ENCODE measurements around the gene FBXO11. TPM values are rescaled to one million over a fixed set of nuclear protein-coding genes. Genes with fewer than 3 reads are reported as not detected.

The FBXO11 gene
- total and polyA plus RNA-seq, 10 of the 15 experiments (the other 5 are each of a cell fraction or from before 2014, with no cell fraction given): 5.9 to 38.9 (median 22.5) TPM

GRCh38 chr2:47905386-47906156 lies 727 bp downstream of the FBXO11 start (continued):
- TF ChIP-seq, protein P1, sequence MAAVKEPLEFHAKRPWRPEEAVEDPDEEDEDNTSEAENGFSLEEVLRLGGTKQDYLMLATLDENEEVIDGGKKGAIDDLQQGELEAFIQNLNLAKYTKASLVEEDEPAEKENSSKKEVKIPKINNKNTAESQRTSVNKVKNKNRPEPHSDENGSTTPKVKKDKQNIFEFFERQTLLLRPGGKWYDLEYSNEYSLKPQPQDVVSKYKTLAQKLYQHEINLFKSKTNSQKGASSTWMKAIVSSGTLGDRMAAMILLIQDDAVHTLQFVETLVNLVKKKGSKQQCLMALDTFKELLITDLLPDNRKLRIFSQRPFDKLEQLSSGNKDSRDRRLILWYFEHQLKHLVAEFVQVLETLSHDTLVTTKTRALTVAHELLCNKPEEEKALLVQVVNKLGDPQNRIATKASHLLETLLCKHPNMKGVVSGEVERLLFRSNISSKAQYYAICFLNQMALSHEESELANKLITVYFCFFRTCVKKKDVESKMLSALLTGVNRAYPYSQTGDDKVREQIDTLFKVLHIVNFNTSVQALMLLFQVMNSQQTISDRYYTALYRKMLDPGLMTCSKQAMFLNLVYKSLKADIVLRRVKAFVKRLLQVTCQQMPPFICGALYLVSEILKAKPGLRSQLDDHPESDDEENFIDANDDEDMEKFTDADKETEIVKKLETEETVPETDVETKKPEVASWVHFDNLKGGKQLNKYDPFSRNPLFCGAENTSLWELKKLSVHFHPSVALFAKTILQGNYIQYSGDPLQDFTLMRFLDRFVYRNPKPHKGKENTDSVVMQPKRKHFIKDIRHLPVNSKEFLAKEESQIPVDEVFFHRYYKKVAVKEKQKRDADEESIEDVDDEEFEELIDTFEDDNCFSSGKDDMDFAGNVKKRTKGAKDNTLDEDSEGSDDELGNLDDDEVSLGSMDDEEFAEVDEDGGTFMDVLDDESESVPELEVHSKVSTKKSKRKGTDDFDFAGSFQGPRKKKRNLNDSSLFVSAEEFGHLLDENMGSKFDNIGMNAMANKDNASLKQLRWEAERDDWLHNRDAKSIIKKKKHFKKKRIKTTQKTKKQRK (IDR thresholded peaks at IDR 0.05; ENCODE audit: low read depth, low read length): no peak
- no peak for TF ChIP-seq ZZZ3 (IDR thresholded peaks at IDR 0.05; ENCODE audit: control insufficient read depth, insufficient read length, low read depth)
- TF ChIP-seq, protein P2, sequence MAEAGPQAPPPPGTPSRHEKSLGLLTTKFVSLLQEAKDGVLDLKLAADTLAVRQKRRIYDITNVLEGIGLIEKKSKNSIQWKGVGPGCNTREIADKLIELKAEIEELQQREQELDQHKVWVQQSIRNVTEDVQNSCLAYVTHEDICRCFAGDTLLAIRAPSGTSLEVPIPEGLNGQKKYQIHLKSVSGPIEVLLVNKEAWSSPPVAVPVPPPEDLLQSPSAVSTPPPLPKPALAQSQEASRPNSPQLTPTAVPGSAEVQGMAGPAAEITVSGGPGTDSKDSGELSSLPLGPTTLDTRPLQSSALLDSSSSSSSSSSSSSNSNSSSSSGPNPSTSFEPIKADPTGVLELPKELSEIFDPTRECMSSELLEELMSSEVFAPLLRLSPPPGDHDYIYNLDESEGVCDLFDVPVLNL (IDR thresholded peaks at IDR 0.05; ENCODE audit: low read depth, low read length): no peak
- no peak for TF ChIP-seq SIN3A (IDR thresholded peaks at IDR 0.05; ENCODE audit: low read depth, low read length)
- TF ChIP-seq, protein P3, sequence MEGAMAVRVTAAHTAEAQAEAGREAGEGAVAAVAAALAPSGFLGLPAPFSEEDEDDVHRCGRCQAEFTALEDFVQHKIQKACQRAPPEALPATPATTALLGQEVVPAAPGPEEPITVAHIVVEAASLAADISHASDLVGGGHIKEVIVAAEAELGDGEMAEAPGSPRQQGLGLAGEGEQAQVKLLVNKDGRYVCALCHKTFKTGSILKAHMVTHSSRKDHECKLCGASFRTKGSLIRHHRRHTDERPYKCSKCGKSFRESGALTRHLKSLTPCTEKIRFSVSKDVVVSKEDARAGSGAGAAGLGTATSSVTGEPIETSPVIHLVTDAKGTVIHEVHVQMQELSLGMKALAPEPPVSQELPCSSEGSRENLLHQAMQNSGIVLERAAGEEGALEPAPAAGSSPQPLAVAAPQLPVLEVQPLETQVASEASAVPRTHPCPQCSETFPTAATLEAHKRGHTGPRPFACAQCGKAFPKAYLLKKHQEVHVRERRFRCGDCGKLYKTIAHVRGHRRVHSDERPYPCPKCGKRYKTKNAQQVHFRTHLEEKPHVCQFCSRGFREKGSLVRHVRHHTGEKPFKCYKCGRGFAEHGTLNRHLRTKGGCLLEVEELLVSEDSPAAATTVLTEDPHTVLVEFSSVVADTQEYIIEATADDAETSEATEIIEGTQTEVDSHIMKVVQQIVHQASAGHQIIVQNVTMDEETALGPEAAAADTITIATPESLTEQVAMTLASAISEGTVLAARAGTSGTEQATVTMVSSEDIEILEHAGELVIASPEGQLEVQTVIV (IDR thresholded peaks at IDR 0.05; ENCODE audit: borderline replicate concordance, partially characterized antibody): no peak
- TF ChIP-seq, protein P4, sequence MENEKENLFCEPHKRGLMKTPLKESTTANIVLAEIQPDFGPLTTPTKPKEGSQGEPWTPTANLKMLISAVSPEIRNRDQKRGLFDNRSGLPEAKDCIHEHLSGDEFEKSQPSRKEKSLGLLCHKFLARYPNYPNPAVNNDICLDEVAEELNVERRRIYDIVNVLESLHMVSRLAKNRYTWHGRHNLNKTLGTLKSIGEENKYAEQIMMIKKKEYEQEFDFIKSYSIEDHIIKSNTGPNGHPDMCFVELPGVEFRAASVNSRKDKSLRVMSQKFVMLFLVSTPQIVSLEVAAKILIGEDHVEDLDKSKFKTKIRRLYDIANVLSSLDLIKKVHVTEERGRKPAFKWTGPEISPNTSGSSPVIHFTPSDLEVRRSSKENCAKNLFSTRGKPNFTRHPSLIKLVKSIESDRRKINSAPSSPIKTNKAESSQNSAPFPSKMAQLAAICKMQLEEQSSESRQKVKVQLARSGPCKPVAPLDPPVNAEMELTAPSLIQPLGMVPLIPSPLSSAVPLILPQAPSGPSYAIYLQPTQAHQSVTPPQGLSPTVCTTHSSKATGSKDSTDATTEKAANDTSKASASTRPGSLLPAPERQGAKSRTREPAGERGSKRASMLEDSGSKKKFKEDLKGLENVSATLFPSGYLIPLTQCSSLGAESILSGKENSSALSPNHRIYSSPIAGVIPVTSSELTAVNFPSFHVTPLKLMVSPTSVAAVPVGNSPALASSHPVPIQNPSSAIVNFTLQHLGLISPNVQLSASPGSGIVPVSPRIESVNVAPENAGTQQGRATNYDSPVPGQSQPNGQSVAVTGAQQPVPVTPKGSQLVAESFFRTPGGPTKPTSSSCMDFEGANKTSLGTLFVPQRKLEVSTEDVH (IDR thresholded peaks at IDR 0.05; ENCODE audit: low read depth, partially characterized antibody): no peak
- TF ChIP-seq RB1 (IDR thresholded peaks at IDR 0.05; ENCODE audit: borderline replicate concordance): no peak
- TF ChIP-seq RFX5 (IDR thresholded peaks at IDR 0.05; ENCODE audit: low read depth, low read length): no peak
- TF ChIP-seq CBFB (IDR thresholded peaks at IDR 0.05; ENCODE audit: low read depth): no peak
- no peak for TF ChIP-seq STAT1 (conservative IDR thresholded peaks at IDR 0.05)
- no peak for TF ChIP-seq SMC3 (IDR thresholded peaks at IDR 0.05; ENCODE audit: borderline replicate concordance, low read length)
- no peak for TF ChIP-seq USF2 (IDR thresholded peaks at IDR 0.05; ENCODE audit: borderline replicate concordance, low read depth, low read length)
- no peak for TF ChIP-seq SUPT20H (IDR thresholded peaks at IDR 0.05; ENCODE audit: borderline replicate concordance, control insufficient read depth, low read depth, low read length)
- TF ChIP-seq TCF12 (IDR thresholded peaks at IDR 0.05; ENCODE audit: low read depth, low read length): no peak

Data from GM12878 (cell line).